Caco-2 (cell line): ENCODE data around the gene GPRASP2. TPM values are rescaled to one million over a fixed set of nuclear protein-coding genes. Genes with fewer than 3 reads are reported as not detected.
"Not testable (repeated sequence)": the region's sequence is repeated elsewhere in the genome, so short reads cannot be mapped to it uniquely, and the experiment has no call there.

ENCODE experiments used
- Bru-seq: library from RNA; stranded (reverse); fragments of 400-500 nt; gene quantifications from one replicate; lab custom pipeline; 2021; lab: Mats Ljungman, UMichigan
- BruChase-seq, 2 experiments: library from RNA; stranded (reverse); fragments of 400-500 nt; gene quantifications; one replicate each; lab custom pipeline; 2021; lab: Mats Ljungman, UMichigan
- BruUV-seq: library from RNA; stranded (reverse); fragments of 400-500 nt; replicated peaks from 2 replicates; lab custom pipeline; 2021; lab: Mats Ljungman, UMichigan
- CTCF ChIA-PET: fragments of 300-600 bp; sonication (Branson Sonifier 250); formaldehyde crosslinking; loops from one replicate; lab custom pipeline; 2022; ENCODE audit warnings: antibody characterized with exemption; lab: Charles Lee
- POLR2A ChIA-PET: fragments of 300-600 bp; sonication (Branson Sonifier 250); formaldehyde crosslinking; loops from one replicate; lab custom pipeline; 2022; ENCODE audit warnings: antibody characterized with exemption; lab: Charles Lee
- DNase-seq, 2 experiments: peaks; one replicate each; pipeline versions ENCODE4 v3.0.0 to v3.0.0-alpha.2; 2020 to 2022
- H3K27me3 ChIP-seq: replicated peaks from 2 replicates; pipeline ENCODE4 v1.6.0; 2011; ENCODE audit warnings: low read length; ENCODE audit not compliant: control insufficient read depth, insufficient read depth
- H3K36me3 ChIP-seq: 2 replicates; pipeline ENCODE4 v1.5.1; 2011; ENCODE audit warnings: low read length; ENCODE audit not compliant: control insufficient read depth, insufficient read depth
- H3K4me1 ChIP-seq: fragments of 250-450 bp; sonication (Bioruptor Pico); 2 replicates; pipeline ENCODE4 v1.5.1; 2020; ENCODE audit warnings: mild to moderate bottlenecking
- H3K4me3 ChIP-seq: 2 replicates; pipeline ENCODE4 v1.5.1; 2011; ENCODE audit warnings: low read depth, mild to moderate bottlenecking, control low read depth, low read length
- H3K9me3 ChIP-seq: fragments of 250-450 bp; sonication (Bioruptor Pico); 2 replicates; pipeline ENCODE4 v1.5.1; 2020; ENCODE audit warnings: mild to moderate bottlenecking, moderate library complexity
- H3K27ac Mint-ChIP-seq: one replicate; pipeline ENCODE4 v1.8.0; 2022; ENCODE audit warnings: mixed read lengths; ENCODE audit not compliant: unreplicated experiment
- H3K27me3 Mint-ChIP-seq: one replicate; pipeline ENCODE4 v1.8.0; 2022; ENCODE audit warnings: mixed read lengths; ENCODE audit not compliant: insufficient read depth, unreplicated experiment
- H3K36me3 Mint-ChIP-seq: one replicate; pipeline ENCODE4 v1.8.0; 2022; ENCODE audit warnings: mild to moderate bottlenecking, mixed read lengths; ENCODE audit not compliant: insufficient read depth, unreplicated experiment
- H3K4me1 Mint-ChIP-seq: one replicate; pipeline ENCODE4 v1.8.0; 2022; ENCODE audit warnings: low read depth, mixed read lengths; ENCODE audit not compliant: unreplicated experiment
- H3K4me3 Mint-ChIP-seq: one replicate; pipeline ENCODE4 v1.8.0; 2022; ENCODE audit warnings: mild to moderate bottlenecking, moderate library complexity, mixed read lengths; ENCODE audit not compliant: unreplicated experiment
- H3K9me3 Mint-ChIP-seq: one replicate; pipeline ENCODE4 v1.8.0; 2022; ENCODE audit warnings: mixed read lengths; ENCODE audit not compliant: unreplicated experiment
- CTCF ChIP-seq, 2 experiments: fragments of 200-600 bp in 1 of 2; IDR thresholded peaks; 1 replicate in 1 of 2; 2 replicates in 1 of 2; pipeline versions ENCODE4 v1.5.1 to v1.8.0; 2011 to 2022; ENCODE audit warnings: antibody characterized with exemption in 1 of 2, control low read depth in 1 of 2, inconsistent platforms in 1 of 2, low read depth in 1 of 2, low read length in 1 of 2, mild to moderate bottlenecking in 1 of 2, moderate library complexity in 1 of 2; ENCODE audit not compliant: insufficient read depth in 1 of 2, severe bottlenecking in 1 of 2, unreplicated experiment in 1 of 2
- intact Hi-C: fragments of 100-400 bp; cut with micrococcal nuclease; formaldehyde crosslinking; loops from one replicate; pipeline ENCODE4 v1.10.0; 2022; ENCODE audit not compliant: unreplicated experiment
- long read RNA-seq: library from polyadenylated mRNA; stranded (forward); transcript quantifications from one replicate; pipeline ENCODE4 v2.0.0, GENCODE V29; 2022
- total RNA-seq: library from RNA; stranded (reverse); gene quantifications from 2 replicates; pipeline ENCODE4 v1.2.3, GENCODE V29; 2022

Gene GPRASP2
- total RNA-seq (1.9 and 2.7 TPM in 2 replicates), Bru-seq, nascent RNA (percentile 43 among the genes with signal in this experiment), BruChase-seq, experiment 1, labeled RNA remaining after a 2-hour chase (percentile 54 among the genes with signal in this experiment), BruChase-seq, experiment 2, labeled RNA remaining after a 6-hour chase (percentile 49 among the genes with signal in this experiment)
- long read RNA-seq, partial matches to known transcripts = 1 of 4 reads
- long read RNA-seq, other reads (novel, unspliced or antisense) = 2 of 4 reads

GRCh38 chrX:102712216-102712966 lies at the start of gene GPRASP2:
Gene GPRASP2, plus strand, starts transcription at chrX:102712448. Its CDS starts 2,422 bp downstream, at chrX:102714870.
- Histone ChIP-seq H3K27me3 (no peaks in the 10 kb centered on the region), H3K36me3 (no peaks in the 10 kb centered on the region), H3K9me3 (no peaks in the 10 kb centered on the region), H3K4me1 (no peaks in the 10 kb centered on the region), H3K4me3 (peak within 1 kb of the TSS; percentile 40)
- Mint-ChIP-seq H3K27ac (no peak within 1 kb of the TSS), H3K9me3 (no peaks in the 10 kb centered on the region), H3K36me3 (no peaks in the 10 kb centered on the region), H3K4me3 (peak within 1 kb of the TSS; percentile 82), H3K4me1 (no peaks in the 10 kb centered on the region), H3K27me3 (no peaks in the 10 kb centered on the region)
- ChIA-PET POLR2A (no interaction called here), CTCF (no interaction called here)
- TF ChIP-seq CTCF (IDR thresholded peaks at IDR 0.05; ENCODE audit: insufficient read depth in 1 of 2, low read depth in 1 of 2, low read length in 1 of 2, severe bottlenecking in 1 of 2, unreplicated experiment in 1 of 2) = no peak
- BruUV-seq = no TSS peak
- intact Hi-C loops = loop anchor here (5.0 kb wide), 1 partner anchor 55 kb away; no protein-coding TSS in a partner anchor
- peak in 1 of 2 experiments; percentile 26 for DNase-seq

DNA sequence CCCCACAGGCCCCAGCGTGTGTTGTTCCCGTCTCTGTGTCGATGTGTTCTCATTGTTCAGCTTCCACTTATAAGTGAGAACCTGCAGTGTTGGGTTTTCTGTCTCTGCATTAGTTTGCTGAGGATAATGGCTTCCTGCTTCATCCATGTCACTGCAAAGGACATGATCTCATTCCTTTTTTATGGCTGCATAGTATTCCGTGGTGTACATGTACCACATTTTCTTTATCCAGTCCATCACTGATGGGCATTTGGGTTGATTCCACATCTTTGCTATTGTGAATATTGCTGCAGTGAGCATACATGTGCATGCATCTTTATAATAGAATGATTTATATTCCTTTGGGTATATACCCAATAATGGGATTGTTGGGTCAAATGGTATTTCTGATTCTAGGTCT lies 48.4 kb upstream of the GPRASP2 start:
- H3K4me3 Mint-ChIP-seq, H3K36me3 ChIP-seq, H3K4me1 Mint-ChIP-seq, POLR2A ChIA-PET, H3K36me3 Mint-ChIP-seq, H3K4me3 ChIP-seq, H3K4me1 ChIP-seq, intact Hi-C loops, H3K9me3 Mint-ChIP-seq, BruUV-seq, DNase-seq, H3K9me3 ChIP-seq, H3K27ac Mint-ChIP-seq, H3K27me3 Mint-ChIP-seq, CTCF ChIA-PET, H3K27me3 ChIP-seq: not testable (repeated sequence)

DNA sequence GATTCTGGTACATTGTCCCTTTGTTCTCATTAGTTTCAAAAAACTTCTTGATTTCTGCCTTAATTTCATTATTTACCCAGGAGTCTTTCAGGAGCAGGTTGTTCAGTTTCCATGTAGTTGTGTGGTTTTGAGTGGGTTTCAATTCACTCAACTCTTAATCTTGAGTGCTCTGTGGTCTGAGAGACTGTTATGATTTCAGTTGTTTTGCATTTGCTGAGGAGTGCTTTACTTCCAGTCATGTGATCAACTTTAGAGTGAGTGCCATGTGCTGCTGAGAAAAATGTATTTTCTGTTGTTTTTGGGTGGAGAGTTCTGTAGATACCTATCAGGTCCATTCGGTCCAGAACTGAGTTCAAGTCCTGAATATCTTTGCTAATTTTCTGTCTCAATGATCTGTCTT lies 45.2 kb upstream of the GPRASP2 start:
- DNase-seq, POLR2A ChIA-PET, H3K27me3 Mint-ChIP-seq, H3K9me3 Mint-ChIP-seq, H3K36me3 Mint-ChIP-seq, H3K4me3 ChIP-seq, H3K9me3 ChIP-seq, H3K27ac Mint-ChIP-seq, H3K27me3 ChIP-seq, H3K4me1 ChIP-seq, CTCF ChIA-PET, BruUV-seq, H3K4me3 Mint-ChIP-seq, H3K4me1 Mint-ChIP-seq, H3K36me3 ChIP-seq, intact Hi-C loops: not testable (repeated sequence)

DNA sequence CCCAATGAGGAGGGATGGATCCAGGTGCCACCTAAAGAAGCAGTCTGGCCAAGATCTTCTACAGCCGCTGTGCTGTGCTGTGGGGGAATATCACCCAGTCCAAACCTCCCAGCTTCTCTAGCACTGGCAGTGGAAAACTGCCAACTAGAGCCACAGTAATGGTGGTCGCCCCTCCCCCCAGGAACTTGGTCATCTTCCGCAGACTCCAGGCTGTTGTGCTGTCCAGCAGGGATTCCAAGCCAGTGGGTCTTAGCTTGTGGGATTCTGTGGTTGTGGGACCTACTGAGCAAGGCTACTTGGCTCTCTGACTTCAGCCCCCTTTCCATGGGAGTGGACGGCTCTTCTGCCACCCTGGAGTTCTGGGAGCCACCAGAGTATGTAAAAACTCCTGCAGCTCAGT lies 42.7 kb upstream of the GPRASP2 start:
- peaks cover 6% of the 10 kb centered on the region for H3K4me1 ChIP-seq
- no peaks in the 10 kb centered on the region for H3K27me3 Mint-ChIP-seq
- BruUV-seq = no TSS peak
- H3K4me1 Mint-ChIP-seq = peaks cover 7% of the 10 kb centered on the region
- no peaks in the 10 kb centered on the region for H3K27me3 ChIP-seq
- no peak for DNase-seq
- no peak overlapping the region for H3K4me3 Mint-ChIP-seq
- TF ChIP-seq CTCF (IDR thresholded peaks at IDR 0.05; ENCODE audit: insufficient read depth in 1 of 2, low read depth in 1 of 2, low read length in 1 of 2, severe bottlenecking in 1 of 2, unreplicated experiment in 1 of 2) = no peak
- ChIA-PET CTCF (no interaction called here), POLR2A (no interaction called here)
- H3K36me3 ChIP-seq = no peaks in the 10 kb centered on the region
- intact Hi-C loops = no loop called here
- H3K4me3 ChIP-seq = no peak overlapping the region
- no peaks in the 10 kb centered on the region for H3K36me3 Mint-ChIP-seq
- no peaks in the 10 kb centered on the region for H3K9me3 Mint-ChIP-seq
- H3K9me3 ChIP-seq = no peaks in the 10 kb centered on the region
- no peak overlapping the region for H3K27ac Mint-ChIP-seq
